Posterior cingulate gyrus (tissue), 11 donors: Measurements from ENCODE around the gene WDR59.
"Not testable (repeated sequence)": the region's sequence is repeated elsewhere in the genome, so short reads cannot be mapped to it uniquely, and the experiment has no call there.

ENCODE experiments used
- DNase-seq, 10 donors: peaks; one replicate each; pipeline versions ENCODE4 v3.0.0 to v3.0.0-alpha.2; 2020 to 2021; ENCODE audit warnings: mixed read lengths in 3 of 10
- intact Hi-C: fragments of 100-400 bp; cut with DNase I; formaldehyde crosslinking; loops from one replicate; pipeline ENCODE4 v1.15.1; 2023

WDR59 gene

GRCh38 chr16:74874123-74874522, 110.8 kb downstream of the WDR59 start:
- intact Hi-C loops: no loop called here
- DNase-seq: no peak

- intact Hi-C loops: no loop called here
- DNase-seq: no peak
Observed at GRCh38 chr16:74872302-74872701, 112.6 kb downstream of the WDR59 start.

GRCh38 chr16:74871608-74872007, 113.3 kb downstream of the WDR59 start:
- DNase-seq: no peak
- intact Hi-C loops: no loop called here

- no peak for DNase-seq
- intact Hi-C loops: loop anchor here (10.0 kb wide), 1 partner anchor 54 kb away; no protein-coding TSS in a partner anchor
Observed at GRCh38 chr16:74868501-74868900, 116.4 kb downstream of the WDR59 start.

GRCh38 chr16:74868035-74868434, 116.9 kb downstream of the WDR59 start:
- DNase-seq: no peak
- intact Hi-C loops: loop anchor here (10.0 kb wide), 1 partner anchor 53 kb away; no protein-coding TSS in a partner anchor

GRCh38 chr16:74867281-74867849, 117.6 kb downstream of the WDR59 start:
- intact Hi-C loops: loop anchor here (10.0 kb wide), 1 partner anchor 53 kb away; no protein-coding TSS in a partner anchor

GRCh38 chr16:74865922-74866598, 118.9 kb downstream of the WDR59 start:
- DNase-seq: no peak
- intact Hi-C loops: loop anchor here (10.0 kb wide), 1 partner anchor 51 kb away; no protein-coding TSS in a partner anchor

More at GRCh38 chr16:74867281-74867849, 117.6 kb downstream of the WDR59 start:
- no peak for DNase-seq

- intact Hi-C loops: loop anchor here (2.0 to 10.0 kb wide), 2 partner anchors 48 to 154 kb away; no protein-coding TSS in a partner anchor
Observed at GRCh38 chr16:74862743-74863244, 122.1 kb downstream of the WDR59 start.

GRCh38 chr16:74852500-74852875, 132.4 kb downstream of the WDR59 start:
- peak in 1 of 10 donors; percentile 28 for DNase-seq
- intact Hi-C loops: no loop called here

More at GRCh38 chr16:74862743-74863244, 122.1 kb downstream of the WDR59 start:
- peak in 1 of 10 donors; percentile 15 for DNase-seq

GRCh38 chr16:74850027-74850426, 134.9 kb downstream of the WDR59 start:
- peak in 1 of 10 donors; percentile 61 for DNase-seq
- intact Hi-C loops: no loop called here

GRCh38 chr16:74847202-74847601, 137.7 kb downstream of the WDR59 start:
- intact Hi-C loops: no loop called here
- no peak for DNase-seq

GRCh38 chr16:74846714-74847113, 138.2 kb downstream of the WDR59 start:
- no peak for DNase-seq
- intact Hi-C loops: no loop called here

- intact Hi-C loops: no loop called here
- DNase-seq: peak in 1 of 10 donors; percentile 29
Observed at GRCh38 chr16:74844041-74844980, 140.6 kb downstream of the WDR59 start.

GRCh38 chr16:74843381-74844035, 141.4 kb downstream of the WDR59 start:
- peak in 1 of 10 donors; percentile 47 for DNase-seq
- intact Hi-C loops: not testable (repeated sequence)

GRCh38 chr16:74842413-74842812, 142.5 kb downstream of the WDR59 start:
- peak in 1 of 10 donors; percentile 21 for DNase-seq

GRCh38 chr16:74841904-74842303, 143.0 kb downstream of the WDR59 start:
- intact Hi-C loops: no loop called here
- DNase-seq: no peak

More at GRCh38 chr16:74842413-74842812, 142.5 kb downstream of the WDR59 start:
- intact Hi-C loops: no loop called here

GRCh38 chr16:74841469-74841868, 143.5 kb downstream of the WDR59 start:
- DNase-seq: peak in 1 of 10 donors; percentile 24
- intact Hi-C loops: no loop called here

GRCh38 chr16:74837056-74837455, 147.9 kb downstream of the WDR59 start:
- peak in 1 of 10 donors; percentile 30 for DNase-seq
- intact Hi-C loops: no loop called here

GRCh38 chr16:74836111-74836671, 148.7 kb downstream of the WDR59 start:
- peak in 1 of 10 donors; percentile 22 for DNase-seq
- intact Hi-C loops: no loop called here
